Endodermal cell (in vitro differentiated cells): ENCODE data around the gene CDH13. TPM values are rescaled to one million over a fixed set of nuclear protein-coding genes. Genes with fewer than 3 reads are reported as not detected.

Experiments
- DNase-seq: peaks from one replicate; pipeline ENCODE4 v3.0.0-alpha.2; 2017
- H3K27ac ChIP-seq: 2 replicates; pipeline ENCODE4 v1.5.1; 2013; ENCODE audit warnings: mild to moderate bottlenecking, low read depth, low read length, moderate library complexity
- H3K27me3 ChIP-seq: 2 replicates; pipeline ENCODE4 v1.6.1; 2013; ENCODE audit warnings: mild to moderate bottlenecking, low read length, moderate library complexity; ENCODE audit not compliant: insufficient read depth, control insufficient read depth, poor library complexity, severe bottlenecking
- H3K36me3 ChIP-seq: 2 replicates; pipeline ENCODE4 v1.7.0; 2013; ENCODE audit warnings: mild to moderate bottlenecking, low read length, moderate library complexity; ENCODE audit not compliant: control insufficient read depth, insufficient read depth
- H3K4me1 ChIP-seq: one replicate; pipeline ENCODE4 v1.7.0; 2013; ENCODE audit warnings: low read length; ENCODE audit not compliant: control insufficient read depth, insufficient read depth
- H3K4me3 ChIP-seq: 2 replicates; pipeline ENCODE4 v1.5.1; 2013; ENCODE audit warnings: mild to moderate bottlenecking, low read length, moderate library complexity
- H3K9ac ChIP-seq: 2 replicates; pipeline ENCODE4 v1.6.1; 2013; ENCODE audit warnings: mild to moderate bottlenecking, low read length, moderate library complexity; ENCODE audit not compliant: poor library complexity, severe bottlenecking; ENCODE audit errors: extremely low read depth
- H3K9me3 ChIP-seq: 2 replicates; pipeline ENCODE4 v1.6.1; 2013; ENCODE audit warnings: mild to moderate bottlenecking, low read length, moderate library complexity; ENCODE audit not compliant: control insufficient read depth
- H3K27ac Mint-ChIP-seq: 2 replicates; pipeline ENCODE4 v1.8.0; 2020; ENCODE audit warnings: mixed read lengths
- H3K27me3 Mint-ChIP-seq: 2 replicates; pipeline ENCODE4 v1.8.0; 2021; ENCODE audit warnings: mild to moderate bottlenecking, mixed read lengths; ENCODE audit not compliant: insufficient read depth
- H3K36me3 Mint-ChIP-seq: 2 replicates; pipeline ENCODE4 v1.8.0; 2020; ENCODE audit warnings: low read depth, mixed read lengths
- H3K4me1 Mint-ChIP-seq: 2 replicates; pipeline ENCODE4 v1.8.0; 2020; ENCODE audit warnings: mixed read lengths
- H3K4me3 Mint-ChIP-seq: 2 replicates; pipeline ENCODE4 v1.8.0; 2020; ENCODE audit warnings: mild to moderate bottlenecking, moderate library complexity, mixed read lengths
- H3K9me3 Mint-ChIP-seq: 2 replicates; pipeline ENCODE4 v1.8.0; 2020; ENCODE audit warnings: mild to moderate bottlenecking, mixed read lengths
- CTCF ChIP-seq: fragments of 200-600 bp; sonication (generic); conservative IDR thresholded peaks from 2 replicates; pipeline ENCODE4 v1.5.0; 2021; ENCODE audit warnings: antibody characterized with exemption, mild to moderate bottlenecking
- WGBS, 2 experiments: methylation state at CpG; one replicate each; pipeline versions ENCODE4 v1.1.5 to v1.1.7; 2013; ENCODE audit warnings: missing lambda C conversion rate in 2 of 2, mixed read lengths in 1 of 2; ENCODE audit not compliant: insufficient coverage in 1 of 2, insufficient read length in 1 of 2; 5-methylcytosine and 5-hydroxymethylcytosine counted together
- total RNA-seq, 2 donors: library from RNA; stranded (reverse); fragmentation: NEBNext Ultra II Directional in 1 of 2; extraction: Animal tissue kit (Norgen Biotek cat#: 25700) in 1 of 2; gene quantifications; 2 replicates in 1 of 2; 3 replicates in 1 of 2; pipeline ENCODE4 v1.2.1, GENCODE V29; 2021

The CDH13 gene
- total RNA-seq, 2 donors from 2014 or later: 0.86 to 1.8 TPM

DNA sequence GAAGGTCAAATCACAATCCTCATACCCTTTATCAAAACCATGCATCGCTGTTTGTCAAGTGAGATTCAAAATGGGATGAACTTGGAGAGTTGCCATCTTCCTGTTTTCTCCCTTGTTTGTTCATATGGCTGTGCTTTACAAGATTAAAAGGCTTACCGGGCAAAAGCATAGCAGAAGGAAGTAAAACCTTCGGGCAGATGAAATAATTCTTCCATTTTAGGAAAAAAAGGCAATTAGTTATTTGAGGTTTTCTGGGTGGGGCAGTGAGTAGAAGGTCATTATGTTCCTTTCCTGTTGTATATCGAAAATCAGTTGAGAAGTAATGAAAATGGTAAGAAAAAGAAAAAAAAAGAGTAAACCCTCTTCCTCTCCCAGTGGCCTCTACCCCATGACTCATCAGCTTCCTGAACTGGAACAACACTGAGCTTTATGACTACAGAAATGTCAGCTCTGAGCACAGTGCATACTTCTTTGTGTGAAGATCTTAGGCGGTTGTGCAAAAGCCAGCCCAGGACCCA lies 369.2 kb downstream of the CDH13 start:
- Histone ChIP-seq H3K4me3 (no peak overlapping the region), H3K27ac (no peak overlapping the region), H3K9me3 (no peaks in the 10 kb centered on the region), H3K27me3 (no peaks in the 10 kb centered on the region), H3K36me3 (no peaks in the 10 kb centered on the region), H3K4me1 (no peaks in the 10 kb centered on the region), H3K9ac (no peak overlapping the region)
- no peak overlapping the region for H3K27ac Mint-ChIP-seq
- H3K4me1 Mint-ChIP-seq: peaks cover 3% of the 10 kb centered on the region
- no peak for TF ChIP-seq CTCF
- no peak for DNase-seq
- 91 to 100% methylated on average over 3 to 4 of the region's 5 CpGs for whole genome bisulfite sequencing, 2 experiments
- H3K27me3 Mint-ChIP-seq: no peaks in the 10 kb centered on the region
- no peaks in the 10 kb centered on the region for H3K9me3 Mint-ChIP-seq
- H3K4me3 Mint-ChIP-seq: no peak overlapping the region
- no peaks in the 10 kb centered on the region for H3K36me3 Mint-ChIP-seq

- H3K4me3 Mint-ChIP-seq: no peak overlapping the region
- no peak for TF ChIP-seq CTCF
- Histone ChIP-seq H3K4me1 (no peaks in the 10 kb centered on the region), H3K27ac (no peak overlapping the region), H3K27me3 (no peaks in the 10 kb centered on the region), H3K36me3 (no peaks in the 10 kb centered on the region), H3K9ac (no peak overlapping the region), H3K4me3 (no peak overlapping the region), H3K9me3 (no peaks in the 10 kb centered on the region)
- H3K36me3 Mint-ChIP-seq: no peaks in the 10 kb centered on the region
- H3K4me1 Mint-ChIP-seq: peaks cover 3% of the 10 kb centered on the region
- no peak for DNase-seq
- H3K27ac Mint-ChIP-seq: no peak overlapping the region
- no peaks in the 10 kb centered on the region for H3K9me3 Mint-ChIP-seq
- 86 to 92% methylated on average over 4 of the region's 4 CpGs for WGBS, 2 experiments
- no peaks in the 10 kb centered on the region for H3K27me3 Mint-ChIP-seq
Measured at GRCh38 chr16:82996814-82997213, 370.0 kb downstream of the CDH13 start.

GRCh38 chr16:82999711-83000110 lies 372.9 kb downstream of the CDH13 start:
- Histone ChIP-seq H3K9ac (no peak overlapping the region), H3K4me1 (peaks cover 11% of the 10 kb centered on the region), H3K9me3 (no peaks in the 10 kb centered on the region), H3K4me3 (no peak overlapping the region), H3K36me3 (no peaks in the 10 kb centered on the region), H3K27me3 (no peaks in the 10 kb centered on the region), H3K27ac (no peak overlapping the region)
- Mint-ChIP-seq H3K36me3 (no peaks in the 10 kb centered on the region), H3K4me3 (no peak overlapping the region), H3K9me3 (no peaks in the 10 kb centered on the region), H3K4me1 (peaks cover 19% of the 10 kb centered on the region), H3K27me3 (no peaks in the 10 kb centered on the region), H3K27ac (no peak overlapping the region)
- WGBS, 2 experiments: 94 to 95% methylated on average over 5 to 6 of the region's 6 CpGs
- DNase-seq: no peak
- no peak for TF ChIP-seq CTCF
